NCI-H510A (cell line): ENCODE results near the gene ATF7IP.

ENCODE experiments used
- DNase-seq: peaks from one replicate; lab custom pipeline; 2025; lab: John Stamatoyannopoulos, UW

The ATF7IP gene

DNA sequence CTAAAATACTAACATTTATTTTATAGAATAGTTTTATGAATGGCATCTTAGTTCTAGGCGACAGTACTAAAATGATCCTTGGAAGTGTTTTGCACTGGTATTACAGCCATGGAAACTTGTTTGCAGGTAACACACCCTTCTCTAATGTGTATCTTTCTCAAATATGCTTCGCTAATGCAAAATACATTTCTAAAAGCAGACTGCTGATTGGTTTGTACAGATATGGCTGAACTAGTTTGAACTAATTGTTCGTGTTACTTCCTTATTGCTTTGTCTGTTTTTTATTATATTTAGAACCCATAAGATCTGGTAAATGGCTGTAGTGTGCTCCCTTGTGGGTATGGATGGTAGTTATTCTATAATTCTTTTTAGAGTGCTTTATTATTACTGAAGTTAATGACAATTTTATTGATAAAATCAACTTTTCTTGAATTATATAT is 53.0 kb downstream of the ATF7IP start:
- DNase-seq: no peak

- no peak for DNase-seq
Measured at GRCh38 chr12:14422516-14423230, 57.2 kb downstream of the ATF7IP start.

GRCh38 chr12:14424545-14424944 is 59.1 kb downstream of the ATF7IP start:
- no peak for DNase-seq

GRCh38 chr12:14426792-14427191 is 61.3 kb downstream of the ATF7IP start:
- DNase-seq: no peak

DNA sequence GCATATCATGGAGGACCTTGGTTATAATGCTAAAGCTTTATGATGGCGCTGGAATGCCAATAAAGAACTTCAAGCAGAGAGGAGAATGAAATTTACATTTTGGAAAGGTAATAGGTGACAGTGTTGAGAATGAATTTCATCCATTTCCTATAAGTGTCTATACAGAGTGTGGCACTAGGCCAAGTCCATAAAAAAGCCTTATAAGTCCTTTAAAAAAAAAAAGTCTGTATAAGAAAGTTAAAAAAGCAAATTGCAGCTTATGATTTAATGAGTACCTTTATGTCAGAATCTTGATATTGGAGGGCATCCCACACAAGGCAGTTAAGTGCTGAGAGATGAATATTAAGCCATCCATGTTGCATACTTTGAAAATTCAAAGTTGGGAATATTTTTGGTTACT is 62.4 kb downstream of the ATF7IP start:
- no peak for DNase-seq

DNA sequence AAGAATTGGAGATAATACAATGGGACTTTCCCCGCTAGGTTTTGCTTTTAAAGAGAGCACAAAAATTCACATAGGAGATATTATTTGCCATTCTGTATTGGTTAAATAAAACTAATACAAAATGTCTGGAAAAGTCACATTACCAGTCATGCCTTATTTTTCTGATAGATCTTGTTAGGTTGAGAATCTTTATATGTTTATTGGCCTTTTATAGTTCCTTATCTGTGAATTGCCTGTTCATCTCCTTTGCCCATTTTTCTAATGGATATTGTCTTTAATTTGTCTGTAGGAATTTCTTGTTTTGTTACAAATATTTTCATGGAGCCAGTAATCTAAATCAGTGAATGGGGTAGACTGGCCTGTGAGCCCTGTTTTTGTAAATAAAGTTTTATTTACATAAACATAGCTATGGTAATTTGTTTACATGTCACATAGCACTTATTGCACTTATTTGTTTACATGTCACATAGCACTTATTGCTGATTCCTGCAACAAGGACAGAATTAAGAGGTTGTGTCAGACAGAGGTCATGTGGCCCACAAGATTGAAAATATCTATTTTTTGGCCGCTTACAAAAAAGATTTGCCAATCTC is 65.0 kb downstream of the ATF7IP start:
- no peak for DNase-seq

GRCh38 chr12:14431975-14432374 is 66.5 kb downstream of the ATF7IP start:
- no peak for DNase-seq

DNA sequence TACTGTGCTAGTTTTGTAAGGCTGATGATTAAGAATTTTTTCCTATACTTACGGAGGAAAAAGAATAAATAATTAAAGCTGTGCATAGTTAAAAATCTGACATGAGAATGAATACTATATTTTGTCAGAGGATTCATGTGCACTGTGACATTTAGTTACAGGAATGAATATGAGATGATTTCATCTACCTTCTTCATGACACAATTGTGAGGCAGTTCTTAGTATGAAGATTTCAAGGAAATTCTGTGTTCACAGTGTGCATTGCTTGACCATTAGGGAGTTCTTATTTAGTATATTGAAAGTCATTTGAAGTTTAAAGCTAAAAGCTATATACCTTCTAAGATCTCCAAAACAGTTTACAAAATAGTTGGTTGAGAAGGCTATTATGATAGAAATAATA is 70.1 kb downstream of the ATF7IP start:
- DNase-seq: no peak

- DNase-seq: no peak
Measured at GRCh38 chr12:14442221-14442881, 76.9 kb downstream of the ATF7IP start.

DNA sequence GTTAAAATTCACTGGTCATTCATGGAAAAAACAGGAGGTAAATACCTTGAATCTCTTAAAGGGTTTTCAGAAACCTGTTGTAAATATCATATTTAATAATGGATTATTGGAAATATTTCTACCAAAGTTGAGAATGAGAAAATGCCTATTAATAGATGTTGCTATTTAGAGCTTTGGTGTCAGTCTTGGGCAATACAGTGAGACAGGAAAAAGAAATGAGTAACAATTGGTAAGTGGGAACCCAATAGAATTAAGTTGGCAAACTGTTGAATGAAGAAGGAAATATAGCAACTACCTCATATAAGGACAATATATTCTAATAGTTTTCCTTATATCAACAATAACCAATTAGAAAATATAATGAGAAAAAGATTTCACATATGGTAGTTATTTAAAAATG is 78.0 kb downstream of the ATF7IP start:
- DNase-seq: no peak

DNA sequence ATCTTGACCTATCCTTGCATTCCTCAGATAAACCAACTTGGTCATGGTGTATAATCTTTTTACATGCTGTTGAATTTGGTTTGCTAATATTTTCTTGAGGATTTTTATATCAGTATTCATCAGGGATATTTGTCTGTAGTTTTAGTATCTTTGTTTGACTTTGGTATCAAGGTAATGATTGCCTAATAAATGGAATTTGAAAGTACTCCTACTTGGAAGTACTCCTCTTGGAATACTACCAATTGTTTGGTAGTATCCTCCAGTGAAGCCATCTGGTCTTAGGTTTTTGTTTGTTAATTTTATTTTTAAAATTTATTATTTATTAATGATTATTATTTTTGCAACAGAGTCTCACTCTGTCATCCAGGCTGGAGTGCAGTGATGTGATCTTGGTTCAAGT is 85.0 kb downstream of the ATF7IP start:
- DNase-seq: no peak

- DNase-seq: no peak
Measured at GRCh38 chr12:14452336-14452735, 86.9 kb downstream of the ATF7IP start.

DNA sequence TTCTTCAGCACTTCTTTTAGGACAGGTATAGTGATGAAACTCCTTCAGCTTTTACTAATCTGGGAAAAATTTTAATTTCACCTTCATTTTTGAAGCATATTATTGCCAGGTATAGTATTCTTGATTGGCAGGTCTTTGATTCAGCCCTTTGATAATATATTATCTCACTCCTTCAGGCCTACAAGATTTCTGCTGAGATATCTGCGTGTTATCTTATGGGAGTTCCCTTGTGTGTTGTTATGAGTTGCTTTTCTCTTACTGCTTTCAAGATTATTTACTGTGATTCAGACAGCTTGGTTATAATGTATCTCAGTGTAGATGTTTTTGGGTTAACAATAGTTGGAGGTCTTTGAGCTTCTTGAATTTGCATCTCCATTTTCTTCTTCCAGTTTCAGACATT is 87.4 kb downstream of the ATF7IP start:
- no peak for DNase-seq

DNA sequence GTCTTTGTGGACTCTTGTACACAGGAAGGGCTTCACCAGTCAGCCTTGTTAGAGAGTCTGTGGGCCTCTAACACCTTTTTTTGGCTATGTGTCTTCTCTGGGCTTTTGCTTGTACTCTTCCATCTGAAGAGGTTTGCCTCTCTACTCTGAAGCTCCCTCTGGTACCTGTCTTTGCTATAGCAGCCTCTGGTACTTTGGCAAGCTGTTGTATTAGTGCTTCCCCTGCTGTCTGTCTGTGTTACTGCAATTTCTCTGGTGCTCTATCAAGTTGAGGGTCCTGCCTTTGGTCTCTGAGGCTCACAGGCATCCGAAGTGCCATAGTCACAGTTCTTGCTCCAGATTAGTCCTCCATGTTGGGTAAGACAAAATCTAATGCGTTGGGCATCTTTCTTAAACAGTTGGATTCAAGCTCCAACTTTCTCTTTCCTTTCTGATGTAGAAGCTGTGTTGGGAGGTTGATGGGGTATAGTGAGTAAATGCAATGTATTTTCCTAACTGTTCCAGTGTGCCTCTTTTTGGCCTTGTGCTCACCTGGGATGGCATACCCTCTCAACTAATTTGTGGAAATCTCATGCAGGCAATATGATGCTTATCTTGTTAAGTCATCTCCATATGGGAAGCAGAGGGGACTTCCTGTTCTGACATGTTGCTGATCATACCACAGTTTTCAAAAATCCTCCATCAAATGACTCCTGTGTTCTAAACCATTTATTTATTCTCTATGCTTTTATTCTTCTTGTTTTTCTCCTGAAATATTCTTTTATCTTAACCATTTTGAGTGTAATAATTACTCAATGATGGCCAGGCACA is 88.8 kb downstream of the ATF7IP start:
- DNase-seq: peak; percentile 19

DNA sequence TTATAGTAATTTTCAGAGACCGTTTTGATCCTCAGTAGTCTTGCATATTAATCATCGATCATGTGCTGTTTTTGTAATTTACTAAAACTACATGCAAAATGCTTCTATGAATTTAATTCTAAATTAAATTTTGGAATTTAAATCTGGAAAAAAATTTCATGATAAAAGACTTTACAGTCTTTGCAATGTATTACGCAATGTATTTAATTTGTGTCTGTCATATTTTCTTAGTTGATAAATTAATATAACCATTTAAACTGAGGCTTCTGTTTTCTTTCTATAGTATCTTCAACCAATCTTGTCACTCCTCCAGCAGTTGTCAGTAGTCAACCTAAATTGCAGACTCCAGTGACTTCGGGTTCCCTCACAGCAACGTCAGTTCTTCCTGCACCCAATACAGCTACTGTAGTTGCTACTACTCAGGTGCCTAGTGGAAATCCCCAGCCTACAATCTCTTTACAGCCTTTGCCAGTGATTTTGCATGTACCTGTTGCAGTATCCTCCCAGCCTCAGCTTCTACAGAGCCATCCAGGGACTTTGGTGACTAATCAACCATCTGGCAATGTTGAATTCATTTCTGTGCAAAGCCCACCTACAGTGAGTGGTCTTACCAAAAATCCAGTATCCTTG is 94.8 kb downstream of the ATF7IP start:
- DNase-seq: no peak

DNA sequence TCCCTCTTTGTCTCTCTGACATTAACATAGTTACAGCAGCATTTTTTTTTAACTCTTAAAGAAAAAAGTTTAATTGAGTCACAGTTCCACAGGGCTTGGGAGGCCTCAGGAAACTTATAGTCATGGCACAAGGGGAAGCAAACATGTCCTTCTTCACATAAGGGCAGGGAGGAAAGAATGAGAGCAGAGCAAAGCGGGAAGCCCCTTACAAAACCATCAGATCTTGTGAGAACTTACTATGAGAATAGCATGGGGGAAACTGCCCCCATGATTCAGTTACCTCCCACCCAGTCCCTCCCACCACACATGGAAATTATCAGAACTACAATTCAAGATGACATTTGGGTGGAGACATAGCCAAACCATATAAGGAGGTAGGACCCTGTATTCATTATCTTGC is 106.0 kb downstream of the ATF7IP start:
- DNase-seq: no peak

GRCh38 chr12:14473707-14474287 is 108.3 kb downstream of the ATF7IP start:
- DNase-seq: no peak

GRCh38 chr12:14479004-14479403 is 113.5 kb downstream of the ATF7IP start:
- no peak for DNase-seq

- no peak for DNase-seq
Measured at GRCh38 chr12:14481201-14481600, 115.7 kb downstream of the ATF7IP start.

GRCh38 chr12:14482361-14482760 is 116.9 kb downstream of the ATF7IP start:
- no peak for DNase-seq

- DNase-seq: no peak
Measured at GRCh38 chr12:14482886-14483285, 117.4 kb downstream of the ATF7IP start.

DNA sequence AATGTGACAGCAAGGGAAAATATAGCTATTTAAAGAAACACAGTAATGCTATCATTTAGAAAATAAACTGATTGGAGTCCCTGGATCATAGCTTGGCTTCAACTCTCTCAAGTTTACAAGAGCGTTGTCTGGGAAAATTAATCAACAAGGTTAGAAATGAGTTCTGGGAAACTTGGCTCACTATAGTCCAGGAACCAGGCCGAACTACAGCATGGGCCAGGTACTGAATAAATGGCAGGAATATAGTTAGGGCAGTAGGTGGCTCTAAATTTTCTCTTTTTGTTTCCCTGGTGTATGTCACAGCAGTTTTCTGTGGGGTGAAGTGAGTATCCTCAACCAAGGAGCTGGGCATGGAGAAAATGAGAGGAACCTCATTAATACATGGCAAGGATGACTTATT is 129.8 kb downstream of the ATF7IP start:
- no peak for DNase-seq
